ENCODE data around the gene MRPL3.

MRPL3 gene

GRCh38 chr3:131502530-131503319 lies at the start of gene MRPL3:
TSS of gene MRPL3 (minus strand) at chr3:131502971. CDS start at chr3:131502821, 150 bp downstream.
- peak; percentile 84 for DNase-seq

- DNase-seq, result no peak
Observed at GRCh38 chr3:131551761-131552160, 49.0 kb upstream of the MRPL3 start.

GRCh38 chr3:131550562-131551465 lies 48.0 kb upstream of the MRPL3 start:
- DNase-seq, result no peak

GRCh38 chr3:131549340-131549739 lies 46.6 kb upstream of the MRPL3 start:
- DNase-seq, result no peak

- no peak for DNase-seq
Observed at GRCh38 chr3:131547585-131547984, 44.8 kb upstream of the MRPL3 start.

GRCh38 chr3:131546441-131546840 lies 43.7 kb upstream of the MRPL3 start:
- no peak for DNase-seq

- no peak for DNase-seq
Observed at GRCh38 chr3:131544557-131544956, 41.8 kb upstream of the MRPL3 start.

- DNase-seq, result no peak
Observed at GRCh38 chr3:131543714-131544113, 40.9 kb upstream of the MRPL3 start.

- DNase-seq, result no peak
Observed at GRCh38 chr3:131541288-131541687, 38.5 kb upstream of the MRPL3 start.

- no peak for DNase-seq
Observed at GRCh38 chr3:131540821-131541220, 38.0 kb upstream of the MRPL3 start.

- no peak for DNase-seq
Observed at GRCh38 chr3:131540143-131540542, 37.4 kb upstream of the MRPL3 start.

- no peak for DNase-seq
Observed at GRCh38 chr3:131538968-131539367, 36.2 kb upstream of the MRPL3 start.

- no peak for DNase-seq
Observed at GRCh38 chr3:131537531-131537930, 34.8 kb upstream of the MRPL3 start.

GRCh38 chr3:131535596-131535995 lies 32.8 kb upstream of the MRPL3 start:
- DNase-seq, result no peak

- DNase-seq, result no peak
Observed at GRCh38 chr3:131535131-131535530, 32.4 kb upstream of the MRPL3 start.

GRCh38 chr3:131532645-131533044 lies 29.9 kb upstream of the MRPL3 start:
- DNase-seq, result no peak

- no peak for DNase-seq
Observed at GRCh38 chr3:131530843-131531242, 28.1 kb upstream of the MRPL3 start.

- no peak for DNase-seq
Observed at GRCh38 chr3:131530388-131530787, 27.6 kb upstream of the MRPL3 start.

- peak; percentile 46 for DNase-seq
Observed at GRCh38 chr3:131526801-131527347, 24.1 kb upstream of the MRPL3 start.

GRCh38 chr3:131518680-131519079 lies 15.9 kb upstream of the MRPL3 start:
- no peak for DNase-seq

- DNase-seq, result no peak
Observed at GRCh38 chr3:131505421-131505820, 2.6 kb upstream of the MRPL3 start.

GRCh38 chr3:131503320-131503635 lies 507 bp upstream of the MRPL3 start:
- peak; percentile 13 for DNase-seq

GRCh38 chr3:131501949-131502348 lies 822 bp downstream of the MRPL3 start:
- no peak for DNase-seq

GRCh38 chr3:131494706-131495105 lies 8.1 kb downstream of the MRPL3 start:
- no peak for DNase-seq

Data from DMS153 (cell line).